ENCODE measurements around the gene ABR. TPM values are rescaled to one million over a fixed set of nuclear protein-coding genes. Genes with fewer than 3 reads are reported as not detected.

Gene ABR
- total RNA-seq, 1 donor from 2014 or later, result 63.6 TPM

DNA sequence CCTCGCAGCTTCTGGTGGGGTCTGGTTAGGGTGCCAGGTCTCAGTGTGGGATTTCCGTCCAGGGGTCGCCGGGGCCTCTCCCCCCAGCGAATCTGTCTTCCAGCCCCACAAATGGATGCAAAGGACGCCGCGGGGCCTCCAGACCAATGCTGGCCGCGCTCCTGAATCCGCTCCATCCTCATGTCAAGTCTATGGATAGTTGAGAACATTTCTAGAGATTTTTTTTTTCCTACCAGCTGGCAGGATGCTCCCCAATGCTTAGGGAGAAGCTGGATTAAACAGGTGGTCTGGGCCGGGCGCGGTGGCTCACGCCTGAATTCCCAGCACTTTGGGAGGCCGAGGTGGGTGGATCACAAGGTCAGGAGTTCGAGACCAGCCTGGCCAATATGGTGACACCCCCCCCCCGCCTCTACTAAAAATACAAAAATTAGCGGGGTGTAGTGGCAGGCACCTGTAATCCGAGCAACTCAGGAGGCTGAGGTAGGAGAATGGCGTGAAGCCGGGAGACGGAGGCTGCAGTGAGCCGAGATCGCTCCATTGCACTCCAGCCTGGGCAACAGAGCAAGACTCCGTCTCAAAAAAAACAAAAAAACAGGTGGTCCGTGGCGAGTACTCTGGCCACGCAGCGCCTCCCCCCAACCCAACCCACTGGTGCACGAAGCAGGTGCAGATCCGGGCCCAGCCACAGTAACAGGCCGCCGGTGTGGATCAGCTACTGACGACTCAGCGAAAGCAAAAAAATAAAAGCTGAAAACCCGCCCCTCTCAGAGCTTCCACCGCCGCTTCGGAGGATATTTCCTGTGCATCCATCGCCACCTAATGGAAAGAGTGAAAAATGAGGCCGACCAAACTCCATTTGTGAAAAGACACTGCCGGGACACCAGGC lies 199.1 kb downstream of the ABR start:
- DNase-seq (ENCODE audit: extremely low spot score, unreplicated experiment), result no peak
- TF ChIP-seq, protein P1, sequence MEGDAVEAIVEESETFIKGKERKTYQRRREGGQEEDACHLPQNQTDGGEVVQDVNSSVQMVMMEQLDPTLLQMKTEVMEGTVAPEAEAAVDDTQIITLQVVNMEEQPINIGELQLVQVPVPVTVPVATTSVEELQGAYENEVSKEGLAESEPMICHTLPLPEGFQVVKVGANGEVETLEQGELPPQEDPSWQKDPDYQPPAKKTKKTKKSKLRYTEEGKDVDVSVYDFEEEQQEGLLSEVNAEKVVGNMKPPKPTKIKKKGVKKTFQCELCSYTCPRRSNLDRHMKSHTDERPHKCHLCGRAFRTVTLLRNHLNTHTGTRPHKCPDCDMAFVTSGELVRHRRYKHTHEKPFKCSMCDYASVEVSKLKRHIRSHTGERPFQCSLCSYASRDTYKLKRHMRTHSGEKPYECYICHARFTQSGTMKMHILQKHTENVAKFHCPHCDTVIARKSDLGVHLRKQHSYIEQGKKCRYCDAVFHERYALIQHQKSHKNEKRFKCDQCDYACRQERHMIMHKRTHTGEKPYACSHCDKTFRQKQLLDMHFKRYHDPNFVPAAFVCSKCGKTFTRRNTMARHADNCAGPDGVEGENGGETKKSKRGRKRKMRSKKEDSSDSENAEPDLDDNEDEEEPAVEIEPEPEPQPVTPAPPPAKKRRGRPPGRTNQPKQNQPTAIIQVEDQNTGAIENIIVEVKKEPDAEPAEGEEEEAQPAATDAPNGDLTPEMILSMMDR (conservative IDR thresholded peaks at IDR 0.05), result peak; percentile 85
- H3K9me3 Mint-ChIP-seq, result no peaks in the 10 kb centered on the region
- H3K4me1 Mint-ChIP-seq (ENCODE audit: unreplicated experiment), result peaks cover 32% of the 10 kb centered on the region
- H3K36me3 Mint-ChIP-seq, result peaks cover 3% of the 10 kb centered on the region
- H3K27me3 Mint-ChIP-seq, result no peaks in the 10 kb centered on the region
- peak overlapping the region; percentile 93 for H3K4me3 Mint-ChIP-seq
- H3K27ac Mint-ChIP-seq, result peak overlapping the region; percentile 95

DNA sequence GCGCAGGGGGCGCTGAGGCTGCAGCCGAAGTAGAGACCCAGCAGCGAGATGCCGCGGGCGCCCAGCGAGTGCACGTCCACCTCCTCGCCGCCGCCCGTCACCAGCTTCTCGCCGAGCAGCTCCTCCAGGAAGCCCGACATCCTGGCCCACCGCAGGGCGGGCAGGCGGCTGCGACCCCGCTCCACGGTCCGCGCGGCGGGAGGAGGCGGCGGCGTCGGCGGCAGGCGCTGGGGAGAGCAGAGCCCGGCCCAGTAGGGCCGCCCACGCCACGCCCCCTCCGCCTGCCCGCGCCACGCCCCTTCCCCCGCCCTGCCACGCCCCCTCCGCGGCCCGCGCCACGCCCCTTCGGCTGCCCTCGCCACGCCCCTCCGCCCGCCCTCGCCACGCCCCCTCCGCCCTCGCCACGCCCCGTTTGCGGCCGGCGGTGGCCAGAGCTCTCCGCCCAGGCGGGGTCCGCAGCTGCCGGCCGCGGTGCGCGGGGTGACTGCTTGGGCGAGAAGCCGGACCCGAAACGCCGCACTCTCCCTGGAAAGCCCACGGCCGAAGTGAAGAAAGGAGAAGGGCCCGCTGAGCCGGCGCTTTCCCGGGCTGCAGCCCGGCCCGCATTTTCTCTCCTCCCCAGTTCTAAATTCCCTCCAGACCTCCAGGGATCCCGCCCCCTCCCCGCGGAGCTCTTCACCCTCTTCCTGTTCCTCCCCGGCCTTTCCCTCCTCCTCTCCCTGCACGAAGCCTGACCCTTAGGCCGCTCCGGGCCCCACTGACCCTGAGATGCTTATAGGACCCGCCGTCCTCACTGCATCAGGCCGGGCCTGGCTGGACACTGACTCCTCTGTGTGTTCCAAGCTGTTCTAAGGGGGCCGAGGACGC lies 200.0 kb downstream of the ABR start, which contains the start of gene NXN:
Gene NXN (minus strand): TSS at position 238 of the 867 bp plus-strand sequence.
- Mint-ChIP-seq H3K4me1 (ENCODE audit: unreplicated experiment) (peaks cover 40% of the 10 kb centered on the region), H3K36me3 (peaks cover 6% of the 10 kb centered on the region), H3K9me3 (no peaks in the 10 kb centered on the region), H3K27me3 (no peaks in the 10 kb centered on the region), H3K27ac (peak within 1 kb of the TSS; percentile 83), H3K4me3 (peak within 1 kb of the TSS; percentile 93)
- peak; percentile 97 for DNase-seq (ENCODE audit: extremely low spot score, unreplicated experiment)
- TF ChIP-seq, protein P1 (conservative IDR thresholded peaks at IDR 0.05), result peak; percentile 22

- Mint-ChIP-seq H3K36me3 (peaks cover 9% of the 10 kb centered on the region), H3K9me3 (no peaks in the 10 kb centered on the region), H3K4me1 (ENCODE audit: unreplicated experiment) (peaks cover 43% of the 10 kb centered on the region), H3K27ac (no peak overlapping the region), H3K27me3 (no peaks in the 10 kb centered on the region), H3K4me3 (peak overlapping the region; percentile 61)
- TF ChIP-seq, protein P1 (conservative IDR thresholded peaks at IDR 0.05), result no peak
- DNase-seq (ENCODE audit: extremely low spot score, unreplicated experiment), result no peak
Observed at GRCh38 chr17:979212-979538, 200.6 kb downstream of the ABR start.

DNA sequence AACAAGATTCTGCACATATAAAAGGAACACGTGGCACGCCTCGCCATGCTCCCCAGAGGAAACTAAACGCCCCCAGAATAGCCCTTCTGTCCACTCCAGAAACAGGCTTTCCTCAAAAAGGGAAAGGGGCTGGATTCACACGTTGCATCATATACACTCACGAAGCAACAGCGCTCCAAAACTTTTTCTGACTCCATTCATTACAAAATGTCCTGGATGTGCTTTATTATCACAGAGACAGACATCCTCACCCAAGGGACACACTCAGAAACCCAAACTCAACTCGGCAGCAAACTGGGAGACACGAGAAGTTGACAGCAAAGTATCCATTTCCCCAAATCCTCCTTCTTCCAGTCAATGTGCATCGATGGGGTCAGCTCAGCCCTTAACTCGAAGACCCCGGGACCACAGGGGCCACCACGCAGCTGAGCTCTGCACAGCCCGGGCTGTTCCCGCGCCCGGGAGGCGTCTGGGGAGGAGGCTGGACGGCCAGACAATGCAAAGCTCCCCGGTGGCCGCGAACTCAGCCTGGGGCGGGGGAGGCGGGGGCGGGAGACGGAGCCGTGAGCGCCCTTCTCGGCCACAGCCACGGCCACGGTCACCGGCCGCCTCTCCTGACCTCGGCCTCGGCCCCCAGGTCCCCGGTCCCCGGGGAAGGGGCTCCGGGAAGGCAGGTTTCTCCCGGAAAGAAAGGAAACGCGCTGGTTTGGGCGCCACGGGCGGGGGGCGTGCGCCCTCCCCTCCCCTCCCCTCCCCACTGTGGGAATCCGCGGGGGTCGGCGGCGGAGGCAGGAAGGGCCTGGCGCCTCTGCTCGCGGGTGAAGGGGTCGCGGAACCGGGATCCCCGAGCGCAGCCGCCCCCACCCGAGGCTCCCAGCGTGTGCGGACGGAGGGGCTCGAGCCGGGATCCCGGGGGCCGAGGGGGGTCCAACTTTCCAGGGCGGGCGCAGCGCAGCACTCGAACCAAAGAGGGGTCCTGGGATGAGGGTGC lies 201.4 kb downstream of the ABR start:
- Mint-ChIP-seq H3K27me3 (no peaks in the 10 kb centered on the region), H3K9me3 (no peaks in the 10 kb centered on the region), H3K4me3 (peak overlapping the region; percentile 93), H3K36me3 (peaks cover 11% of the 10 kb centered on the region), H3K27ac (peak overlapping the region; percentile 85), H3K4me1 (ENCODE audit: unreplicated experiment) (peaks cover 45% of the 10 kb centered on the region)
- TF ChIP-seq, protein P1 (conservative IDR thresholded peaks at IDR 0.05), result no peak
- no peak for DNase-seq (ENCODE audit: extremely low spot score, unreplicated experiment)

DNA sequence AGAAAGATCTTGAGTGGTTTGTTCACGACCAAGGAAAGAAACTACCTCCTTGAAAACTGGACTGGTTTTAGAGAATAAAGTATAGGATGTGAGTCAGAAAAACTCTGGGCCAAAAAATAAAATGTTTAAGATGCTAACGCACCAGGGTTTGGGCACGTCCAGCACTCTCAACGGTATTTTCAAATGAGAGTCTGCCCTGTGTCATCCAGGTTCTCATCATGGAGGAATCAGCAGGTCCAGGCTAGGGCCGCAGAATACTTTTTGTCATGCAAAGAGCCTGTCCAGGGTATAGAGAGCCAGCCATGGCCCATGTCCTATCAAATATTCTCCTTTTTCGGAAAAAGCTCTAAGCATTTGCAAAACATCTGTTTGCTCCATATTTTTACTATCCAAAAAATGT lies 202.6 kb downstream of the ABR start:
- peaks cover 16% of the 10 kb centered on the region for H3K36me3 Mint-ChIP-seq
- DNase-seq (ENCODE audit: extremely low spot score, unreplicated experiment), result no peak
- peaks cover 50% of the 10 kb centered on the region for H3K4me1 Mint-ChIP-seq (ENCODE audit: unreplicated experiment)
- H3K4me3 Mint-ChIP-seq, result peak overlapping the region; percentile 93
- peak overlapping the region; percentile 85 for H3K27ac Mint-ChIP-seq
- H3K9me3 Mint-ChIP-seq, result no peaks in the 10 kb centered on the region
- no peaks in the 10 kb centered on the region for H3K27me3 Mint-ChIP-seq
- TF ChIP-seq, protein P1 (conservative IDR thresholded peaks at IDR 0.05), result no peak

All from type B pancreatic cell (in vitro differentiated cells).